Osteoblast (primary cell): Measurements from ENCODE around the gene MTFP1. TPM values are rescaled to one million over a fixed set of nuclear protein-coding genes. Genes with fewer than 3 reads are reported as not detected.

ENCODE experiments used
- DNase-seq: peaks from one replicate; pipeline ENCODE4 v3.0.0; 2011; ENCODE audit warnings: low spot score, mixed read lengths; ENCODE audit not compliant: insufficient read length; ENCODE audit errors: missing footprints
- H2AFZ ChIP-seq: 2 replicates; pipeline ENCODE4 v1.6.0; 2011; ENCODE audit warnings: mild to moderate bottlenecking, low read length
- H3K27ac ChIP-seq: 2 replicates; pipeline ENCODE4 v1.5.1; 2011; ENCODE audit warnings: mild to moderate bottlenecking, low read depth, low read length, moderate library complexity
- H3K27me3 ChIP-seq: 2 replicates; pipeline ENCODE4 v1.6.0; 2012; ENCODE audit warnings: mild to moderate bottlenecking, control low read depth, inconsistent platforms, low read length, moderate library complexity; ENCODE audit not compliant: insufficient read depth
- H3K36me3 ChIP-seq: 2 replicates; pipeline ENCODE4 v1.5.1; 2011; ENCODE audit warnings: mild to moderate bottlenecking, low read length, control low read depth, moderate library complexity; ENCODE audit not compliant: insufficient read depth
- H3K4me1 ChIP-seq: 2 replicates; pipeline ENCODE4 v1.5.1; 2011; ENCODE audit warnings: mild to moderate bottlenecking, low read length, control low read depth, moderate library complexity; ENCODE audit not compliant: insufficient read depth
- H3K4me2 ChIP-seq: 2 replicates; pipeline ENCODE4 v1.6.0; 2011; ENCODE audit warnings: mild to moderate bottlenecking, low read length; ENCODE audit not compliant: insufficient read depth
- H3K4me3 ChIP-seq: fragments of 200-600 bp; sonication (generic); 3 replicates; pipeline ENCODE4 v1.5.1; 2012; ENCODE audit warnings: mild to moderate bottlenecking, low read length, inconsistent platforms; ENCODE audit not compliant: insufficient read depth
- H3K79me2 ChIP-seq: 2 replicates; pipeline ENCODE4 v1.6.0; 2012; ENCODE audit warnings: mild to moderate bottlenecking, low read length, control low read depth, inconsistent platforms; ENCODE audit not compliant: insufficient read depth
- H3K9me3 ChIP-seq: 2 replicates; pipeline ENCODE4 v1.5.1; 2011; ENCODE audit warnings: low read depth, low read length, control low read depth
- H4K20me1 ChIP-seq: 2 replicates; pipeline ENCODE4 v1.6.0; 2012; ENCODE audit warnings: mild to moderate bottlenecking, low read length, control low read depth; ENCODE audit not compliant: insufficient read depth
- CTCF ChIP-seq: IDR thresholded peaks from 2 replicates; pipeline ENCODE4 v1.5.1; 2011; ENCODE audit warnings: mild to moderate bottlenecking, low read depth, low read length, moderate library complexity; ENCODE audit errors: extremely low read depth
- total RNA-seq: library from RNA; depleted of rRNA; stranded (reverse); fragments of >200 nt; gene quantifications from 2 replicates; pipeline ENCODE4 v1.2.3, GENCODE V29; 2012

Gene MTFP1
- total RNA-seq, 1 donor: 6.9 TPM

DNA sequence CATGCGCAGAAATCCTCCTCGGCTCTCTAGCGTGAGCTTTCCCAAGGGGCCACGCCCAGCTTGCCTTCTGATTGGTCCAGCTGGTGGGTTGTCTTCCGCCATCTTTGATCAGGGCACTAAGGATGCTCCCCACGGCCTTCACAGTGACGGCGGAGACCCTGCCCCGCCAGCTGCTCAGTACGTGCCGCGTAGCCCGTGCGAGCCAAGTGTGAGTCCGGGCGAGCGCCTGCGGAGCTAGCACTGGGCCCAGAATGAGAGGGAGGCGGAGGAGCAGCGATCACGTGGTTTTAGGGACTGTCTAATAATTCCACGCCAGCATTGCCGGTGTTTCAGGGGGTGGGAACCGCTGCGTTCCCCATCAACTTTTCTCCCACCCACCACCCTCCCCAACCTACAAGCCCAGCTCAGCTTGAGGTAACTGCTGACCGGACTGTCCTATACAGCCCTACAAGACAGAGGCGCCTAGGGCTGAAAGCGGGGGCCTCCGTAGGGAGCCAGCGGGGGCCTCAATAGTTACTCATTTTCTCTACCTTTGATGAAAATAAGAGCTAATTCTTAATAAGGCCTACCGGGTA is 1.5 kb upstream of the MTFP1 start:
- Histone ChIP-seq H3K27ac (peak overlapping the region; percentile 97), H3K4me1 (peaks cover 68% of the 10 kb centered on the region), H3K4me3 (peak overlapping the region; percentile 73), H3K9me3 (no peaks in the 10 kb centered on the region), H3K27me3 (no peaks in the 10 kb centered on the region), H3K79me2 (peaks cover 3% of the 10 kb centered on the region), H3K4me2 (peak overlapping the region; percentile 93), H3K36me3 (peaks cover 18% of the 10 kb centered on the region), H2AFZ (peak overlapping the region; percentile 84), H4K20me1 (no peaks in the 10 kb centered on the region)
- TF ChIP-seq CTCF: no peak
- DNase-seq: peak; percentile 98

DNA sequence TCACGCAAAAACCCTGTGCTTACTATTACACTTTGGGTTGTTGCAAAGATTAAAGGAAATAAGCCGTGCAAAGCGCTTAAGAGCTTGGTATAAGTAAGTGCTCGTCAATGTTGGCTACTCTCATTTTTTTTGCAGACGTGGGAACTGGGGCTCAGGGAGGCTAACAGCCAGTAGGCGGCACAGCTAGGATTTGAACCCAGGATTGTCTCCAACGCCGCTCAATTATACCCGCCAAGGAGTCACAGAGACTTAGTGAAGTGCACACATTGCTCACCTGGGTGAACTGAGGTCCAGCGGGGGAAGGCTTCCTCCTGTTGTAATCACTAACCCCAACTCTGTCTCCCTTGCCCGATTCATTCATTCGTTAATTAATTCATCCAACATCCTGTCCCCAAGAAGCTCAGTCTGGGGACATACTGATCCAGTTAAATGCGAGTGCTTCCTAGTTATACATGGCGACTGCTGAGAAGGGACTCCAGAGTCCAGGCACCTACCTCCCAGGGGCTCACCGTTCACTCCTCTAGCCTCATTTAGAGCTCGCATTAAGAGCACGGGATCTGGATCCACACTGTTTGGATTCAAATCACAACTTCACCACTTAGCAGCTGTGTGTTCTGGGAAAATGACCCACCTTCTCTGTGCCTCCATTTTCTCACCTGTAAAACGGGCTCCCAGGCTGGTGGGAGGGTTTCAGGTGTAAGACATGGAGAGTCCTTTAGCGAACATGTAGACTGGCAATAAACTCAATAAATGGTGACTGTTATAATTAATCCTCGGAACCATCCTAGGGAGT is 838 bp upstream of the MTFP1 start:
- DNase-seq: no peak
- Histone ChIP-seq H3K9me3 (no peaks in the 10 kb centered on the region), H3K79me2 (peaks cover 3% of the 10 kb centered on the region), H2AFZ (peak overlapping the region; percentile 84), H4K20me1 (no peaks in the 10 kb centered on the region), H3K27ac (peak overlapping the region; percentile 97), H3K4me1 (peaks cover 61% of the 10 kb centered on the region), H3K36me3 (peaks cover 11% of the 10 kb centered on the region), H3K4me3 (peak overlapping the region; percentile 73), H3K4me2 (peak overlapping the region; percentile 93), H3K27me3 (no peaks in the 10 kb centered on the region)
- peak; percentile 12 for TF ChIP-seq CTCF

GRCh38 chr22:30425327-30425615 is 297 bp upstream of the MTFP1 start:
- Histone ChIP-seq H3K36me3 (peaks cover 11% of the 10 kb centered on the region), H2AFZ (peak overlapping the region; percentile 80), H3K27ac (peak overlapping the region; percentile 97), H3K4me2 (peak overlapping the region; percentile 93), H3K9me3 (no peaks in the 10 kb centered on the region), H3K4me1 (peaks cover 56% of the 10 kb centered on the region), H3K4me3 (peak overlapping the region; percentile 79), H3K79me2 (peaks cover 3% of the 10 kb centered on the region), H3K27me3 (no peaks in the 10 kb centered on the region), H4K20me1 (no peaks in the 10 kb centered on the region)
- no peak for TF ChIP-seq CTCF
- no peak for DNase-seq
